Natural killer cell (primary cell): ENCODE measurements around the gene ACSL5. TPM values are rescaled to one million over a fixed set of nuclear protein-coding genes. Genes with fewer than 3 reads are reported as not detected.
"Not testable (repeated sequence)": the region's sequence is repeated elsewhere in the genome, so short reads cannot be mapped to it uniquely, and the experiment has no call there.

Experiments
- ATAC-seq, 3 donors: fragments of 150-1000 bp in 2 of 3; fragments of 200-7000 bp in 1 of 3; cut with Tn5 transposase; 1 replicate in 1 of 3; 2 replicates in 2 of 3; pipeline ENCODE4 v1.10.0; 2021; ENCODE audit warnings: mild to moderate bottlenecking in 2 of 3, moderate library complexity in 2 of 3
- DNase-seq, 2 donors: peaks; one replicate each; pipeline versions ENCODE4 v3.0.0 to v3.0.0-alpha.2; 2013 to 2021; ENCODE audit warnings: mixed read lengths in 1 of 2
- H3K27ac ChIP-seq: one replicate; pipeline ENCODE4 v1.5.1; 2013; ENCODE audit warnings: mild to moderate bottlenecking, low read length
- H3K27me3 ChIP-seq: one replicate; pipeline ENCODE4 v1.6.1; 2013; ENCODE audit warnings: low read length; ENCODE audit not compliant: control insufficient read depth, insufficient read depth
- H3K36me3 ChIP-seq: one replicate; pipeline ENCODE4 v1.6.1; 2013; ENCODE audit warnings: low read length; ENCODE audit not compliant: control insufficient read depth, insufficient read depth
- H3K4me1 ChIP-seq: one replicate; pipeline ENCODE4 v1.6.1; 2013; ENCODE audit warnings: low read length; ENCODE audit not compliant: control insufficient read depth, insufficient read depth
- H3K4me3 ChIP-seq: one replicate; pipeline ENCODE4 v1.5.1; 2013; ENCODE audit warnings: low read length
- H3K9me3 ChIP-seq: one replicate; pipeline ENCODE4 v1.6.1; 2013; ENCODE audit warnings: low read length; ENCODE audit not compliant: control insufficient read depth, insufficient read depth
- H3K27ac Mint-ChIP-seq, 2 donors: one replicate each; pipeline ENCODE4 v1.8.0; 2022; ENCODE audit warnings: mild to moderate bottlenecking in 2 of 2, mixed read lengths in 2 of 2, moderate library complexity in 1 of 2
- H3K27me3 Mint-ChIP-seq, 2 donors: one replicate each; pipeline ENCODE4 v1.8.0; 2022; ENCODE audit warnings: low read depth in 2 of 2, mixed read lengths in 2 of 2
- H3K36me3 Mint-ChIP-seq: one replicate; pipeline ENCODE4 v1.8.0; 2022; ENCODE audit warnings: mixed read lengths
- H3K4me1 Mint-ChIP-seq, 2 donors: one replicate each; pipeline ENCODE4 v1.8.0; 2022; ENCODE audit warnings: mixed read lengths in 2 of 2
- H3K4me3 Mint-ChIP-seq: one replicate; pipeline ENCODE4 v1.8.0; 2022; ENCODE audit warnings: mild to moderate bottlenecking, moderate library complexity, mixed read lengths
- H3K9me3 Mint-ChIP-seq, 2 donors: one replicate each; pipeline ENCODE4 v1.8.0; 2022; ENCODE audit warnings: mixed read lengths in 2 of 2
- WGBS: methylation state at CpG from one replicate; pipeline ENCODE4 v1.1.7; 2013; ENCODE audit warnings: missing lambda C conversion rate; ENCODE audit not compliant: insufficient coverage; 5-methylcytosine and 5-hydroxymethylcytosine counted together
- intact Hi-C: fragments of 100-400 bp; cut with micrococcal nuclease; formaldehyde crosslinking; loops from one replicate; pipeline ENCODE4 v1.14.2; 2022
- total RNA-seq, 4 donors: library from RNA; stranded (reverse); fragments of 120-200 nt in 1 of 4; gene quantifications; one replicate each; pipeline versions ENCODE4 v1.2.3 to v1.2.4, GENCODE V29; 2013 to 2022
- TF ChIP-seq, protein P1 (sequence below): fragments of 200-600 bp; IDR thresholded peaks from one replicate; pipeline ENCODE4 v1.8.0; 2022; ENCODE audit warnings: antibody characterized with exemption

Gene ACSL5
- total RNA-seq, 3 donors from 2014 or later (not counting 1 experiment from before 2014, with no cell fraction given) = 41.7 to 71.2 (median 53.7) TPM

GRCh38 chr10:112369495-112370423 lies 4.2 kb upstream of the ACSL5 start:
- Mint-ChIP-seq H3K27me3 (peaks cover 0 to 12% of the 10 kb centered on the region in 2 donors), H3K4me1 (peaks cover 12 to 22% of the 10 kb centered on the region in 2 donors), H3K9me3 (no peaks in the 10 kb centered on the region), H3K4me3 (no peak overlapping the region), H3K27ac (peak overlapping the region in 1 of 2 donors; percentile 68), H3K36me3 (no peaks in the 10 kb centered on the region)
- DNase-seq (peak; percentile 29 to 73), ATAC-seq (peak; percentile 84 to 97 (median 93))
- H3K27me3 ChIP-seq = no peaks in the 10 kb centered on the region
- TF ChIP-seq, protein P1, sequence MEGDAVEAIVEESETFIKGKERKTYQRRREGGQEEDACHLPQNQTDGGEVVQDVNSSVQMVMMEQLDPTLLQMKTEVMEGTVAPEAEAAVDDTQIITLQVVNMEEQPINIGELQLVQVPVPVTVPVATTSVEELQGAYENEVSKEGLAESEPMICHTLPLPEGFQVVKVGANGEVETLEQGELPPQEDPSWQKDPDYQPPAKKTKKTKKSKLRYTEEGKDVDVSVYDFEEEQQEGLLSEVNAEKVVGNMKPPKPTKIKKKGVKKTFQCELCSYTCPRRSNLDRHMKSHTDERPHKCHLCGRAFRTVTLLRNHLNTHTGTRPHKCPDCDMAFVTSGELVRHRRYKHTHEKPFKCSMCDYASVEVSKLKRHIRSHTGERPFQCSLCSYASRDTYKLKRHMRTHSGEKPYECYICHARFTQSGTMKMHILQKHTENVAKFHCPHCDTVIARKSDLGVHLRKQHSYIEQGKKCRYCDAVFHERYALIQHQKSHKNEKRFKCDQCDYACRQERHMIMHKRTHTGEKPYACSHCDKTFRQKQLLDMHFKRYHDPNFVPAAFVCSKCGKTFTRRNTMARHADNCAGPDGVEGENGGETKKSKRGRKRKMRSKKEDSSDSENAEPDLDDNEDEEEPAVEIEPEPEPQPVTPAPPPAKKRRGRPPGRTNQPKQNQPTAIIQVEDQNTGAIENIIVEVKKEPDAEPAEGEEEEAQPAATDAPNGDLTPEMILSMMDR = no peak
- intact Hi-C loops = no loop called here
- H3K4me1 ChIP-seq = peaks cover 17% of the 10 kb centered on the region
- H3K27ac ChIP-seq = no peak overlapping the region
- no peaks in the 10 kb centered on the region for H3K36me3 ChIP-seq
- no peaks in the 10 kb centered on the region for H3K9me3 ChIP-seq
- WGBS = 84% methylated on average over 40 of the region's 40 CpGs
- H3K4me3 ChIP-seq = no peak overlapping the region

GRCh38 chr10:112370424-112370819 lies 3.5 kb upstream of the ACSL5 start:
- Histone ChIP-seq H3K27me3 (no peaks in the 10 kb centered on the region), H3K9me3 (no peaks in the 10 kb centered on the region), H3K36me3 (no peaks in the 10 kb centered on the region), H3K4me1 (peaks cover 24% of the 10 kb centered on the region), H3K4me3 (no peak overlapping the region), H3K27ac (no peak overlapping the region)
- intact Hi-C loops = no loop called here
- no peaks in the 10 kb centered on the region for H3K9me3 Mint-ChIP-seq
- DNase-seq (no peak), ATAC-seq (no peak)
- H3K4me3 Mint-ChIP-seq = no peak overlapping the region
- TF ChIP-seq, protein P1 = no peak
- peaks cover 0 to 6% of the 10 kb centered on the region in 2 donors for H3K27me3 Mint-ChIP-seq
- H3K36me3 Mint-ChIP-seq = no peaks in the 10 kb centered on the region
- H3K4me1 Mint-ChIP-seq = peaks cover 18 to 28% of the 10 kb centered on the region in 2 donors
- WGBS = 98% methylated on average over 15 of the region's 15 CpGs
- no peak overlapping the region for H3K27ac Mint-ChIP-seq

DNA sequence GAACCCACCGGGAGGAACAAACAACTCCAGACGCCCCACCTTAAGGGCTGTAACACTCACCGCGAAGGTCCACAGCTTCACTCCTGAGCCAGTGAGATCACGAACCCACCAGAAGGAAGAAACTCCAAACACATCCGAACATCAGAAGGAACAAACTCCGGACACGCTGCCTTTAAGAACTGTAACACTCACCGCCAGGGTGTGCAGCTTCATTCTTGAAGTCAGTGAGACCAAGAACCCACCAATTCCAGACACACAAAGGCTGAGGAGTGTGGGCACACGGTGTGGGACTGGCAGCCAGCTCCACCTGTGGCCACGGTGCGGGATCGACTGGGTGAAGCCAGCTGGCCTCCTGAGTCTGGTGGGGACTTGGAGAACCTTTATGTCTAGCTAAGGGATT lies 2.6 kb upstream of the ACSL5 start:
- H3K27ac Mint-ChIP-seq, H3K27me3 ChIP-seq, H3K9me3 ChIP-seq, intact Hi-C loops, H3K9me3 Mint-ChIP-seq, H3K27me3 Mint-ChIP-seq, H3K36me3 ChIP-seq, ATAC-seq, H3K36me3 Mint-ChIP-seq, DNase-seq, H3K4me3 ChIP-seq, H3K4me3 Mint-ChIP-seq, H3K27ac ChIP-seq: not testable (repeated sequence)
- 92% methylated on average over 13 of the region's 13 CpGs for WGBS
- peaks cover 30% of the 10 kb centered on the region for H3K4me1 ChIP-seq
- H3K4me1 Mint-ChIP-seq = peaks cover 27 to 37% of the 10 kb centered on the region in 2 donors

- ATAC-seq, H3K27me3 ChIP-seq, H3K4me3 Mint-ChIP-seq, H3K27me3 Mint-ChIP-seq, H3K27ac ChIP-seq, H3K9me3 ChIP-seq, H3K9me3 Mint-ChIP-seq, intact Hi-C loops, H3K4me3 ChIP-seq, H3K36me3 Mint-ChIP-seq, H3K36me3 ChIP-seq, H3K27ac Mint-ChIP-seq, DNase-seq: not testable (repeated sequence)
- WGBS = 82% methylated on average over 10 of the region's 11 CpGs
- peaks cover 40% of the 10 kb centered on the region for H3K4me1 ChIP-seq
- H3K4me1 Mint-ChIP-seq = peaks cover 33 to 46% of the 10 kb centered on the region in 2 donors
Observed at GRCh38 chr10:112372182-112372810, 1.6 kb upstream of the ACSL5 start.
